Endothelial cell (in vitro differentiated cells): Measurements from ENCODE around the gene HYDIN. TPM values are rescaled to one million over a fixed set of nuclear protein-coding genes. Genes with fewer than 3 reads are reported as not detected.
"Not testable (repeated sequence)": the region's sequence is repeated elsewhere in the genome, so short reads cannot be mapped to it uniquely, and the experiment has no call there.

Experiments
- DNase-seq: peaks from one replicate; pipeline ENCODE4 v3.0.0; 2021; ENCODE audit warnings: low spot score
- H3K27ac Mint-ChIP-seq: one replicate; pipeline ENCODE4 v1.8.0; 2021; ENCODE audit warnings: mixed read lengths, inconsistent platforms; ENCODE audit not compliant: unreplicated experiment
- H3K27me3 Mint-ChIP-seq: one replicate; pipeline ENCODE4 v1.8.0; 2021; ENCODE audit warnings: mild to moderate bottlenecking, moderate library complexity, mixed read lengths, inconsistent platforms; ENCODE audit not compliant: unreplicated experiment
- H3K36me3 Mint-ChIP-seq: one replicate; pipeline ENCODE4 v1.8.0; 2021; ENCODE audit warnings: mild to moderate bottlenecking, low read depth, mixed read lengths, inconsistent platforms; ENCODE audit not compliant: unreplicated experiment
- H3K4me1 Mint-ChIP-seq: one replicate; pipeline ENCODE4 v1.8.0; 2021; ENCODE audit warnings: mild to moderate bottlenecking, mixed read lengths, inconsistent platforms; ENCODE audit not compliant: unreplicated experiment
- H3K4me3 Mint-ChIP-seq: one replicate; pipeline ENCODE4 v1.8.0; 2021; ENCODE audit warnings: mild to moderate bottlenecking, mixed read lengths, inconsistent platforms; ENCODE audit not compliant: unreplicated experiment
- H3K9me3 Mint-ChIP-seq: one replicate; pipeline ENCODE4 v1.8.0; 2021; ENCODE audit warnings: mixed read lengths, inconsistent platforms; ENCODE audit not compliant: unreplicated experiment
- total RNA-seq: library from RNA; stranded (reverse); fragmentation: NEBNext Ultra II Directional; extraction: Animal tissue kit (Norgen Biotek cat#: 25700); gene quantifications from one replicate; pipeline ENCODE4 v1.2.1, GENCODE V29; 2021; ENCODE audit not compliant: unreplicated experiment

HYDIN gene
- total RNA-seq, 1 donor from 2014 or later: 2.5 TPM

GRCh38 chr16:70882311-70882710 lies 348.2 kb downstream of the HYDIN start:
- not testable (repeated sequence) for DNase-seq, H3K4me3 Mint-ChIP-seq, H3K36me3 Mint-ChIP-seq, H3K27me3 Mint-ChIP-seq, H3K9me3 Mint-ChIP-seq, H3K4me1 Mint-ChIP-seq, H3K27ac Mint-ChIP-seq

DNA sequence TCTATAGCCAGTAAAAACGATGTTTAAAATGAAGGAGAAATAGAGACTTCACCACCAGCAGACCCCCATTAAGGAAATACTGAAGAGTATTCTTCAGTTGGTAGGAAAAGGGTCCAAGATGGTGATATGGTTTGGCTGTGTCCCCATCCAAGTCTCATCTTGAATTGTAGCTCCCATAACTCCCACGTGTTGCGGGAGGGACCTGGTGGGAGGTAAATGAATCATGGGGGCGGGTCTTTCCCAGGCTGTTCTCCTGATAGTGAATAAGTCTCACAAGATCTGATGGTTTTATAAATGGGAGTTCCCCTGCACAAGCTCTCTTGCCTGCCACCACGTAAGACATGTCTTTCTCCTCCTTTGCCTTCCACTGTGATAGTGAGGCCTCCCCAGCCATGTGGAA lies 352.6 kb downstream of the HYDIN start:
- not testable (repeated sequence) for H3K4me3 Mint-ChIP-seq, DNase-seq, H3K9me3 Mint-ChIP-seq, H3K36me3 Mint-ChIP-seq, H3K4me1 Mint-ChIP-seq, H3K27me3 Mint-ChIP-seq, H3K27ac Mint-ChIP-seq

DNA sequence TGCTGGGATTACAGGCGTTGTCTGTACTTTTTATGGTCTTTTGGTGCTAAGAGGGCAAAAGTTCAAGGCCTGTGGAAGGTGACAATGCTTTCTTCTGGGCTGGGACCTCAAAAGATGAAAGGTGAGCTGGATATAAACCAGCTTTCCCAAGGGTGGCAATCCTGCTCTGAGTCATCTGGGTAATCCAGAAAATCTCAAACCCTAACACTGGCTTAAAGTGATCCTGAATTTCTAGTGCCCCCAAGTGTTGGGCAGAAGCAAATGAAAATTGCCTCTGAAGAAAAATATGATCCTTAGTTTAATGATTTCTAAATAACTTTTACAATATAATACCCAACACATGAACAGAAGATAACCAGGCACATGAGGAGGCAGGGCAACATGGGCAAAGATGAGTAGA lies 354.1 kb downstream of the HYDIN start:
- DNase-seq, H3K27me3 Mint-ChIP-seq, H3K4me1 Mint-ChIP-seq, H3K36me3 Mint-ChIP-seq, H3K27ac Mint-ChIP-seq, H3K9me3 Mint-ChIP-seq, H3K4me3 Mint-ChIP-seq: not testable (repeated sequence)

- not testable (repeated sequence) for DNase-seq, H3K36me3 Mint-ChIP-seq, H3K27ac Mint-ChIP-seq, H3K4me3 Mint-ChIP-seq, H3K9me3 Mint-ChIP-seq, H3K27me3 Mint-ChIP-seq, H3K4me1 Mint-ChIP-seq
Observed at GRCh38 chr16:70864698-70865097, 365.8 kb downstream of the HYDIN start.

GRCh38 chr16:70861996-70862395 lies 368.5 kb downstream of the HYDIN start:
- H3K27me3 Mint-ChIP-seq, H3K36me3 Mint-ChIP-seq, H3K4me1 Mint-ChIP-seq, H3K27ac Mint-ChIP-seq, H3K4me3 Mint-ChIP-seq, H3K9me3 Mint-ChIP-seq: not testable (repeated sequence)
- peak; percentile 29 for DNase-seq

- H3K4me3 Mint-ChIP-seq, H3K27ac Mint-ChIP-seq, H3K9me3 Mint-ChIP-seq, DNase-seq, H3K27me3 Mint-ChIP-seq, H3K36me3 Mint-ChIP-seq, H3K4me1 Mint-ChIP-seq: not testable (repeated sequence)
Observed at GRCh38 chr16:70851299-70851698, 379.2 kb downstream of the HYDIN start.

DNA sequence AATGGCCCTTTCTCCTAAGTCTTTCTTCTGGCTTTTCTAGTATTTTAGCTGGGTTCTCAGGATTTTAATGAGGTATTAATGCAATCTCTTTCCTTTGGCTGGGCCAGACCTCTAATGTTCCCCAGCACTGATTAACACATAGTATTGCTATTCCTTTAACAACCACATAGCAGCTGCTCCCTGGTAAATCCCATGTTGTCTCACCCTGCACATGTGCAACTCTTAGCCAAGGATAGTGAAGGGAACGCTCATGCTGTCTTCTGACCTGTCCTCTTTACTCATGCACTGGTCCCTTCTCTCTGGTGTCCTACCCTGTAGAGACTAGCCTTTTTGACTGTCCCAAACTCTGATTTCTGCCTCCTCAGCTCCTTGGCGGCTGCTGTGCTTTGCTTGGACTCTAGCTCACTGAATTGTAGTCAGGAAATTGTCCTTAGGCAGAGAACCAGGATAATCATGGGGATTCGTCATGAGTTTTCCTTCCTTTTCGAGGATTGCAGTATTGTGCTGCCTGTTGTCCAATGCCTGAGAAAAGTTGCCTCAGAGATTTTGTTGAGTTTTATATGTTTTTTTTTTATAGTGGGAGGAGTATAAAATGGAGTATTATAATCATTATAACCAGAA lies 406.9 kb downstream of the HYDIN start:
- not testable (repeated sequence) for DNase-seq, H3K4me3 Mint-ChIP-seq, H3K9me3 Mint-ChIP-seq, H3K36me3 Mint-ChIP-seq, H3K27me3 Mint-ChIP-seq, H3K27ac Mint-ChIP-seq, H3K4me1 Mint-ChIP-seq

DNA sequence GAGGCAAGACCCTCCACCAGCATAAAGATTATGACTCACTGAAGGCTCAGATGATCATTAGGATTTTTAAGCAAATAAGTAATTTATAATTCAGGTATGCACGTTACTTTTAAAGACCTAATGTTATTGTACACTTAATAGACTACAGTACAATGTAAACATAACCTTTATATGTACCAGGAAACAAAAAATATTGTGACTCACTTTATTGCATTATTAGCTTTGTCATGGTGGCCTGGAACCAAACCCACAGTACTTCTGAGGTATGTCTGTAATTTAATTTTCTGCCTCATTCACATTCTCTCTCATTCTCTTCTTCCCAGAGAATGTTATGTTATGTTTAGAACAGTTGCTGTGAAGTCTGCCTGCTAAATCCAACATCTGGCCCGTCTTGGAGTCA lies 407.8 kb downstream of the HYDIN start:
- not testable (repeated sequence) for H3K36me3 Mint-ChIP-seq, H3K4me1 Mint-ChIP-seq, H3K9me3 Mint-ChIP-seq, H3K4me3 Mint-ChIP-seq, H3K27ac Mint-ChIP-seq, H3K27me3 Mint-ChIP-seq, DNase-seq

- H3K4me1 Mint-ChIP-seq, H3K9me3 Mint-ChIP-seq, H3K27ac Mint-ChIP-seq, H3K27me3 Mint-ChIP-seq, H3K36me3 Mint-ChIP-seq, H3K4me3 Mint-ChIP-seq, DNase-seq: not testable (repeated sequence)
Observed at GRCh38 chr16:70818088-70818487, 412.4 kb downstream of the HYDIN start.
